ENCODE results near the gene TIMMDC1. TPM values are rescaled to one million over a fixed set of nuclear protein-coding genes. Genes with fewer than 3 reads are reported as not detected.

The TIMMDC1 gene
- polyA plus RNA-seq, 1 of the 3 experiments (the other 2 are of a cell fraction), result 128 TPM

DNA sequence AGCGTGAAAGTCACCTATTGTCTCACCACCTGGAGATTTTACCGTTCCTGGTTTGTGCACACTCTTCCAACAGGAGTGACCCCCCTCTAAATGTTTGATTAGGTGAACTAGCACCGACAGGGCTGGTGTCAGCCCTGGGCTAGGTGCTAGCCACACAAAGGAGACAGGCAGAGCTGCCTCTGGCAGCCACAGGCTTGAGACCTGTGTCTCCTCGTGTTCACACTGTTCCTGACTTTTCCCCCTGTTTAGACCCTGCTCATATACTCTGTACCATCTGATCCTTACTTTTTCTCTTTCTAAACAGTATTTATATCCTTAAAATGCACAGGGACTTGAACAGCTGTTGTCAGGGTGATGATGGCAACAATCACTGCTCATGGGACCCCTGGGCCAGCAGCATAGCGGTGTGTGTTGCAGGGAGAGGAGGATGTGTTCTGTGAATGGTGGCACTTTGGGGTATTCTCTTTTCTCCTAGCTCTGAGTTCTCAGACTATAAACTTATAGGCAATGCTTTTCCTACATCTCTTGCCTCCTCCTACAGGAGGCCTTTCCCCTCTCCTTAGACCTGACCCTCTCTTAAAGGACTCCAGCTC, 55.6 kb downstream of the TIMMDC1 start:
- Histone ChIP-seq H3K27ac (ENCODE audit: low read depth in 2 of 2, low read length in 1 of 2) (no peak overlapping the region), H4K20me1 (ENCODE audit: insufficient read depth) (no peaks in the 10 kb centered on the region), H3F3A (replicated peaks; ENCODE audit: insufficient read depth) (no peaks in the 10 kb centered on the region), H3K79me2 (ENCODE audit: insufficient read depth) (no peaks in the 10 kb centered on the region), H3K27me3 (ENCODE audit: insufficient read depth) (no peaks in the 10 kb centered on the region), H2AFZ (ENCODE audit: low read depth) (no peak overlapping the region), H3K9me3 (no peaks in the 10 kb centered on the region), H3K4me3 (ENCODE audit: low read depth in 2 of 2, low read length in 1 of 2) (no peak overlapping the region), H3K9me2 (no peaks in the 10 kb centered on the region), H3K4me1 (ENCODE audit: control insufficient read depth in 1 of 2, insufficient read depth in 2 of 2, low read depth in 1 of 2, low read length in 1 of 2) (no peaks in the 10 kb centered on the region; a peak in 1 of 4 replicates), H3K36me3 (replicated peaks in 1 of 2; ENCODE audit: control insufficient read depth in 1 of 2, insufficient read depth in 2 of 2, low read length in 1 of 2) (no peaks in the 10 kb centered on the region), H3K9ac (no peak overlapping the region), H3K4me2 (no peak overlapping the region)
- POLR2A ChIA-PET, result no interaction called here
- no peak for TF ChIP-seq TAF1 (IDR thresholded peaks at IDR 0.05; ENCODE audit: borderline replicate concordance, low read depth, low read length)
- no peak for TF ChIP-seq GATA2 (CRISPR knock-in tag; IDR thresholded peaks at IDR 0.05)
- no peak for TF ChIP-seq YY1 (IDR thresholded peaks at IDR 0.05; ENCODE audit: low read depth)
- TF ChIP-seq NRF1 (IDR thresholded peaks at IDR 0.05; ENCODE audit: low read depth, low read length), result no peak
- TF ChIP-seq, protein P1, sequence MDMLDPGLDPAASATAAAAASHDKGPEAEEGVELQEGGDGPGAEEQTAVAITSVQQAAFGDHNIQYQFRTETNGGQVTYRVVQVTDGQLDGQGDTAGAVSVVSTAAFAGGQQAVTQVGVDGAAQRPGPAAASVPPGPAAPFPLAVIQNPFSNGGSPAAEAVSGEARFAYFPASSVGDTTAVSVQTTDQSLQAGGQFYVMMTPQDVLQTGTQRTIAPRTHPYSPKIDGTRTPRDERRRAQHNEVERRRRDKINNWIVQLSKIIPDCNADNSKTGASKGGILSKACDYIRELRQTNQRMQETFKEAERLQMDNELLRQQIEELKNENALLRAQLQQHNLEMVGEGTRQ (IDR thresholded peaks at IDR 0.05; ENCODE audit: borderline replicate concordance, low read depth, low read length), result no peak
- no peak for TF ChIP-seq SIN3A (IDR thresholded peaks at IDR 0.05; ENCODE audit: borderline replicate concordance, low read depth, low read length)
- TF ChIP-seq, protein P2, sequence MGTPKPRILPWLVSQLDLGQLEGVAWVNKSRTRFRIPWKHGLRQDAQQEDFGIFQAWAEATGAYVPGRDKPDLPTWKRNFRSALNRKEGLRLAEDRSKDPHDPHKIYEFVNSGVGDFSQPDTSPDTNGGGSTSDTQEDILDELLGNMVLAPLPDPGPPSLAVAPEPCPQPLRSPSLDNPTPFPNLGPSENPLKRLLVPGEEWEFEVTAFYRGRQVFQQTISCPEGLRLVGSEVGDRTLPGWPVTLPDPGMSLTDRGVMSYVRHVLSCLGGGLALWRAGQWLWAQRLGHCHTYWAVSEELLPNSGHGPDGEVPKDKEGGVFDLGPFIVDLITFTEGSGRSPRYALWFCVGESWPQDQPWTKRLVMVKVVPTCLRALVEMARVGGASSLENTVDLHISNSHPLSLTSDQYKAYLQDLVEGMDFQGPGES (IDR thresholded peaks at IDR 0.05; ENCODE audit: low read depth, low read length), result no peak
- no peak for TF ChIP-seq MXI1 (IDR thresholded peaks at IDR 0.05; ENCODE audit: low read depth, low read length)
- TF ChIP-seq EP300 (IDR thresholded peaks at IDR 0.05; ENCODE audit: borderline replicate concordance in 1 of 2, low read depth in 1 of 2, low read length in 1 of 2), result no peak
- no peak for TF ChIP-seq TCF12 (IDR thresholded peaks at IDR 0.05)
- TF ChIP-seq, protein P3, sequence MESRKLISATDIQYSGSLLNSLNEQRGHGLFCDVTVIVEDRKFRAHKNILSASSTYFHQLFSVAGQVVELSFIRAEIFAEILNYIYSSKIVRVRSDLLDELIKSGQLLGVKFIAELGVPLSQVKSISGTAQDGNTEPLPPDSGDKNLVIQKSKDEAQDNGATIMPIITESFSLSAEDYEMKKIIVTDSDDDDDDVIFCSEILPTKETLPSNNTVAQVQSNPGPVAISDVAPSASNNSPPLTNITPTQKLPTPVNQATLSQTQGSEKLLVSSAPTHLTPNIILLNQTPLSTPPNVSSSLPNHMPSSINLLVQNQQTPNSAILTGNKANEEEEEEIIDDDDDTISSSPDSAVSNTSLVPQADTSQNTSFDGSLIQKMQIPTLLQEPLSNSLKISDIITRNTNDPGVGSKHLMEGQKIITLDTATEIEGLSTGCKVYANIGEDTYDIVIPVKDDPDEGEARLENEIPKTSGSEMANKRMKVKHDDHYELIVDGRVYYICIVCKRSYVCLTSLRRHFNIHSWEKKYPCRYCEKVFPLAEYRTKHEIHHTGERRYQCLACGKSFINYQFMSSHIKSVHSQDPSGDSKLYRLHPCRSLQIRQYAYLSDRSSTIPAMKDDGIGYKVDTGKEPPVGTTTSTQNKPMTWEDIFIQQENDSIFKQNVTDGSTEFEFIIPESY (IDR thresholded peaks at IDR 0.05; ENCODE audit: borderline replicate concordance, low read depth), result no peak
- DNase-seq, result no peak
- WGBS (ENCODE audit: low lambda C conversion rate), result 80% methylated on average over 5 of the region's 5 CpGs
- CTCF ChIA-PET, result no interaction called here

DNA sequence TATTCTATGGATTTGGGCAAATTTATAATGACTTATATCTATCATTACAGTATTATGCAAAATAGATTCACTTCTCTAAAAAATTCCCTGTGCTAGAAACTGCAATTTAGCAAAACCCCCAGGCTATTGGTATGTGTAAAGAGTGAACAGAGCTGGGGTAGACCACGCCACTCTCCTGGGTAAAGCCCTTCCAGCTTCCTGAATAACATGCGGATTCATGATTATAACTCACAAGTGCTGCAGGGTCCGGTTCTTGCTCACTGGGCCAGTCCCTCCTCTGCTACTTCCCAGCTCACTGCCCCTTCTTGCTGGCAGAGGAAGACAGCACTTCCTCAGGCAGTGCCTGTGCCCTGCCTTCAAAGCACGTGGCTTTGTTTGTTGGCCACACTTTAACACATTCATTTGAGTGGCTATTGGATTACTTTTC, 57.0 kb downstream of the TIMMDC1 start:
- Histone ChIP-seq H3K4me3 (ENCODE audit: low read depth in 2 of 2, low read length in 1 of 2) (no peak overlapping the region), H3K27ac (ENCODE audit: low read depth in 2 of 2, low read length in 1 of 2) (no peak overlapping the region), H3K36me3 (replicated peaks in 1 of 2; ENCODE audit: control insufficient read depth in 1 of 2, insufficient read depth in 2 of 2, low read length in 1 of 2) (no peaks in the 10 kb centered on the region), H3K27me3 (ENCODE audit: insufficient read depth) (no peaks in the 10 kb centered on the region), H3K9ac (no peak overlapping the region), H3K9me3 (no peaks in the 10 kb centered on the region), H3K9me2 (no peaks in the 10 kb centered on the region), H3K79me2 (ENCODE audit: insufficient read depth) (no peaks in the 10 kb centered on the region), H3K4me2 (no peak overlapping the region), H3K4me1 (ENCODE audit: control insufficient read depth in 1 of 2, insufficient read depth in 2 of 2, low read depth in 1 of 2, low read length in 1 of 2) (no peaks in the 10 kb centered on the region; a peak in 1 of 4 replicates), H2AFZ (ENCODE audit: low read depth) (no peak overlapping the region), H3F3A (replicated peaks; ENCODE audit: insufficient read depth) (no peaks in the 10 kb centered on the region), H4K20me1 (ENCODE audit: insufficient read depth) (no peaks in the 10 kb centered on the region)
- TF ChIP-seq TCF12 (IDR thresholded peaks at IDR 0.05), result no peak
- DNase-seq, result no peak
- ChIA-PET CTCF (interaction anchor here (0.9 kb wide), 1 partner anchor 95 kb away, joined by 3 read pairs; no protein-coding TSS in a partner anchor), POLR2A (interaction anchor here (1.0 kb wide), 1 partner anchor 83 kb away, joined by 6 read pairs; no protein-coding TSS in a partner anchor)
- WGBS (ENCODE audit: low lambda C conversion rate), result 76% methylated on average over 4 of the region's 4 CpGs
